Ammon's horn (tissue), 1 donor: ENCODE measurements around the gene LCE2D.

ENCODE experiments used
- DNase-seq: peaks from one replicate; pipeline ENCODE4 v3.0.0-alpha.2; 2016; ENCODE audit warnings: low spot score

The LCE2D gene

GRCh38 chr1:152697701-152698600 lies 34.8 kb downstream of the LCE2D start, which contains the start of gene LCE2A:
LCE2A (plus strand) TSS chr1:152698345; CDS start chr1:152698902, 557 bp downstream.
- no peak for DNase-seq

GRCh38 chr1:152699746-152700145 lies 36.6 kb downstream of the LCE2D start:
- no peak for DNase-seq

- DNase-seq, result no peak
Measured at GRCh38 chr1:152707860-152708259, 44.7 kb downstream of the LCE2D start, which contains the start of gene LCE4A. LCE4A (plus strand) TSS chr1:152708160; CDS start chr1:152709076, 916 bp downstream.
